ENCODE measurements around the gene SLC29A4.
"Not testable (repeated sequence)": the region's sequence is repeated elsewhere in the genome, so short reads cannot be mapped to it uniquely, and the experiment has no call there.

SLC29A4 gene

GRCh38 chr7:5282543-5283316 is at the start of gene SLC29A4:
TSS of gene SLC29A4 (plus strand) at chr7:5282943. CDS start at chr7:5287817, 4,874 bp downstream.
- DNase-seq (ENCODE audit: low spot score) = no peak

- DNase-seq (ENCODE audit: low spot score) = no peak
Observed at GRCh38 chr7:5234852-5235831, 47.6 kb upstream of the SLC29A4 start.

- DNase-seq (ENCODE audit: low spot score) = no peak
Observed at GRCh38 chr7:5237286-5237685, 45.5 kb upstream of the SLC29A4 start.

- DNase-seq (ENCODE audit: low spot score) = no peak
Observed at GRCh38 chr7:5238500-5238899, 44.2 kb upstream of the SLC29A4 start.

GRCh38 chr7:5243261-5243660 is 39.5 kb upstream of the SLC29A4 start:
- DNase-seq (ENCODE audit: low spot score) = no peak

GRCh38 chr7:5248201-5248885 is 34.4 kb upstream of the SLC29A4 start:
- no peak for DNase-seq (ENCODE audit: low spot score)

- not testable (repeated sequence) for DNase-seq (ENCODE audit: low spot score)
Observed at GRCh38 chr7:5250787-5251186, 32.0 kb upstream of the SLC29A4 start.

GRCh38 chr7:5253529-5253928 is 29.2 kb upstream of the SLC29A4 start:
- DNase-seq (ENCODE audit: low spot score) = not testable (repeated sequence)

GRCh38 chr7:5254371-5254770 is 28.4 kb upstream of the SLC29A4 start:
- DNase-seq (ENCODE audit: low spot score) = not testable (repeated sequence)

- no peak for DNase-seq (ENCODE audit: low spot score)
Observed at GRCh38 chr7:5255832-5256231, 26.9 kb upstream of the SLC29A4 start.

- DNase-seq (ENCODE audit: low spot score) = not testable (repeated sequence)
Observed at GRCh38 chr7:5260530-5261068, 22.1 kb upstream of the SLC29A4 start.

- not testable (repeated sequence) for DNase-seq (ENCODE audit: low spot score)
Observed at GRCh38 chr7:5263066-5263465, 19.7 kb upstream of the SLC29A4 start.

GRCh38 chr7:5265320-5266190 is 17.2 kb upstream of the SLC29A4 start:
- DNase-seq (ENCODE audit: low spot score) = no peak

GRCh38 chr7:5266191-5267028 is 16.3 kb upstream of the SLC29A4 start:
- DNase-seq (ENCODE audit: low spot score) = no peak

GRCh38 chr7:5267829-5268228 is 14.9 kb upstream of the SLC29A4 start:
- not testable (repeated sequence) for DNase-seq (ENCODE audit: low spot score)

GRCh38 chr7:5269992-5270657 is 12.6 kb upstream of the SLC29A4 start:
- not testable (repeated sequence) for DNase-seq (ENCODE audit: low spot score)

GRCh38 chr7:5270788-5271187 is 12.0 kb upstream of the SLC29A4 start:
- DNase-seq (ENCODE audit: low spot score) = no peak

GRCh38 chr7:5273831-5274405 is 8.8 kb upstream of the SLC29A4 start:
- not testable (repeated sequence) for DNase-seq (ENCODE audit: low spot score)

GRCh38 chr7:5274441-5274840 is 8.3 kb upstream of the SLC29A4 start:
- DNase-seq (ENCODE audit: low spot score) = no peak

Measured in CD4-positive, alpha-beta T cell treated with Interleukin-15 for 4 hours (primary cell).